Measurements from ENCODE around the gene TBC1D24.

DNA sequence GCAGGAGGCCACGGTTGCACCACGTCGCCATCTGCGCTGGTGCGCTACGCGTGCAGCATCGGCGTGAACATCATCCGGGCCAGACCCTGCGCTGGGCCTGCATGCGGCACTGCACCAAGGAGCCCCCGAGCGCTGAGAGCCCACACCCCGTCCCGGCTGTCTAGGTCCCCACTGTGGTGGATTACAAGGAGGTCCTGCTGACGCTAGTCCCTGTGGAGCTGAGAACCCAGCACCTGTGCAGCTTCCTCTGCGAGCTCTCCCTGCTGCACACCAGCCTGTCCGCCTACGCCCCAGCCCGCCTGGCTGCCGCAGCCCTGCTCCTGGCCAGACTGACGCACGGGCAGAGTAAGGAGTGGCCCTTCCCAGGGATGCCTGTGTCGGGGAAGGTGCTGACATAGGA lies 25.8 kb upstream of the TBC1D24 start:
- TF ChIP-seq, protein P1, sequence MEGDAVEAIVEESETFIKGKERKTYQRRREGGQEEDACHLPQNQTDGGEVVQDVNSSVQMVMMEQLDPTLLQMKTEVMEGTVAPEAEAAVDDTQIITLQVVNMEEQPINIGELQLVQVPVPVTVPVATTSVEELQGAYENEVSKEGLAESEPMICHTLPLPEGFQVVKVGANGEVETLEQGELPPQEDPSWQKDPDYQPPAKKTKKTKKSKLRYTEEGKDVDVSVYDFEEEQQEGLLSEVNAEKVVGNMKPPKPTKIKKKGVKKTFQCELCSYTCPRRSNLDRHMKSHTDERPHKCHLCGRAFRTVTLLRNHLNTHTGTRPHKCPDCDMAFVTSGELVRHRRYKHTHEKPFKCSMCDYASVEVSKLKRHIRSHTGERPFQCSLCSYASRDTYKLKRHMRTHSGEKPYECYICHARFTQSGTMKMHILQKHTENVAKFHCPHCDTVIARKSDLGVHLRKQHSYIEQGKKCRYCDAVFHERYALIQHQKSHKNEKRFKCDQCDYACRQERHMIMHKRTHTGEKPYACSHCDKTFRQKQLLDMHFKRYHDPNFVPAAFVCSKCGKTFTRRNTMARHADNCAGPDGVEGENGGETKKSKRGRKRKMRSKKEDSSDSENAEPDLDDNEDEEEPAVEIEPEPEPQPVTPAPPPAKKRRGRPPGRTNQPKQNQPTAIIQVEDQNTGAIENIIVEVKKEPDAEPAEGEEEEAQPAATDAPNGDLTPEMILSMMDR (IDR thresholded peaks at IDR 0.05; ENCODE audit: low read length), result no peak
- TF ChIP-seq EZH2 (IDR thresholded peaks at IDR 0.05; ENCODE audit: borderline replicate concordance, low read length), result no peak

All from OCI-LY1 (cell line).